Hepatocyte (in vitro differentiated cells): ENCODE results near the gene RB1. TPM values are rescaled to one million over a fixed set of nuclear protein-coding genes. Genes with fewer than 3 reads are reported as not detected.

Experiments
- DNase-seq: peaks from one replicate; pipeline ENCODE4 v3.0.0-alpha.2; 2016; ENCODE audit warnings: low spot score
- H2AFZ ChIP-seq: fragments of 200-600 bp; sonication (generic); 2 replicates; pipeline ENCODE4 v1.6.0; 2016; ENCODE audit warnings: antibody characterized with exemption, mild to moderate bottlenecking
- H3K27ac ChIP-seq: fragments of 200-600 bp; sonication (generic); 2 replicates; pipeline ENCODE4 v1.5.1; 2016; ENCODE audit warnings: mild to moderate bottlenecking
- H3K27me3 ChIP-seq: fragments of 200-600 bp; sonication (generic); 2 replicates; pipeline ENCODE4 v1.6.1; 2016
- H3K36me3 ChIP-seq: fragments of 200-600 bp; sonication (generic); replicated peaks from 2 replicates; pipeline ENCODE4 v1.5.1; 2016; ENCODE audit warnings: low read depth; ENCODE audit not compliant: insufficient read depth
- H3K4me1 ChIP-seq: fragments of 200-600 bp; sonication (generic); 2 replicates; pipeline ENCODE4 v1.5.1; 2016; ENCODE audit warnings: mild to moderate bottlenecking, moderate library complexity; ENCODE audit not compliant: insufficient read depth
- H3K4me2 ChIP-seq: fragments of 200-600 bp; sonication (generic); 2 replicates; pipeline ENCODE4 v1.6.0; 2016
- H3K4me3 ChIP-seq: fragments of 200-600 bp; sonication (generic); 2 replicates; pipeline ENCODE4 v1.5.1; 2016; ENCODE audit warnings: mild to moderate bottlenecking
- H3K79me2 ChIP-seq: fragments of 200-600 bp; sonication (generic); 2 replicates; pipeline ENCODE4 v1.6.0; 2017; ENCODE audit warnings: mild to moderate bottlenecking
- H3K9me2 ChIP-seq: fragments of 200-600 bp; sonication (generic); replicated peaks from 2 replicates; pipeline ENCODE4 v1.6.0; 2017; ENCODE audit warnings: mild to moderate bottlenecking; ENCODE audit not compliant: insufficient read depth
- H3K9me3 ChIP-seq: fragments of 200-600 bp; sonication (generic); 2 replicates; pipeline ENCODE4 v1.5.1; 2016; ENCODE audit warnings: low read depth, mild to moderate bottlenecking
- H4K20me1 ChIP-seq: fragments of 200-600 bp; sonication (generic); 2 replicates; pipeline ENCODE4 v1.6.0; 2016; ENCODE audit warnings: mild to moderate bottlenecking; ENCODE audit not compliant: insufficient read depth, poor library complexity, severe bottlenecking
- EZH2 ChIP-seq: fragments of 200-600 bp; sonication (generic); IDR thresholded peaks from 2 replicates; pipeline ENCODE4 v1.6.1; 2016; ENCODE audit warnings: antibody characterized with exemption, mild to moderate bottlenecking, borderline replicate concordance
- EZH2phosphoT487 ChIP-seq: fragments of 200-600 bp; sonication (generic); IDR thresholded peaks from one replicate; pipeline ENCODE4 v1.6.1; 2018; ENCODE audit warnings: antibody characterized with exemption, mild to moderate bottlenecking, low read depth, moderate library complexity; ENCODE audit not compliant: unreplicated experiment, severe bottlenecking
- WGBS: methylation state at CpG from one replicate; pipeline ENCODE4 v1.1.6; 2016; ENCODE audit warnings: low lambda C conversion rate; ENCODE audit errors: missing lambda C conversion rate; 5-methylcytosine and 5-hydroxymethylcytosine counted together
- polyA plus RNA-seq: library from polyadenylated mRNA; unstranded; fragments of >200 nt; fragmentation: Nextera tagmentation; extraction: Ambion mirVana; gene quantifications from 2 replicates; pipeline ENCODE4 v1.2.1, GENCODE V29; 2016
- small RNA-seq: library from RNA; depleted of rRNA; stranded (forward); fragments of <200 nt; gene quantifications from one replicate; pipeline ENCODE3, GENCODE V24; 2014
- total RNA-seq: library from RNA; depleted of rRNA; stranded (reverse); fragments of >200 nt; gene quantifications from 2 replicates; pipeline ENCODE4 v1.2.3, GENCODE V29; 2014
- TF ChIP-seq, protein P1 (sequence below): fragments of 200-600 bp; sonication (generic); IDR thresholded peaks from 2 replicates; pipeline ENCODE4 v1.5.1; 2016; ENCODE audit warnings: antibody characterized with exemption, mild to moderate bottlenecking; ENCODE audit not compliant: poor library complexity

RB1 gene
- total and polyA plus RNA-seq, 2 experiments from 2014 or later, result 17.5 to 45.1 TPM

DNA sequence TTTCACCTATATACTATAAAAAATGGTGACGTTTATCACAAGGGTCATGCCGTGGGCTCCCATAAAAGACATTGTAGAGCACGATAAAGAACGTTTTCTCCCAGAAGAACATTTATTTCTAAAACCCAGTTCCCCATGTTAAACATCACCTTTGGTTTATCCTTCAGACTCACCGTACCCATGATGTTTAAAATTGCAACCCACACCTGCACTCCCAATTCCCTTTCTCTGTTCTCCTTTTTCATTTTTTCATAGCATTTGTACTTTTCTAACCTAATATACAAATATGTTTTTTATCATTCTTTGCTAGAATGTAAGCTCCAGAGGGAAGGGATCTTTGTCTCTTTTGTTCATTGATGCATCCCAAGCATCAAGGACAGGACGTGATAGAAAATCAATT, 227.3 kb downstream of the RB1 start:
- no peaks in the 10 kb centered on the region for H3K9me3 ChIP-seq
- H2AFZ ChIP-seq, result no peak overlapping the region
- peaks cover 18% of the 10 kb centered on the region for H3K79me2 ChIP-seq
- peaks cover 9% of the 10 kb centered on the region for H3K4me1 ChIP-seq
- no peaks in the 10 kb centered on the region for H4K20me1 ChIP-seq
- WGBS, result 88% methylated on average over 6 of the region's 6 CpGs
- H3K4me2 ChIP-seq, result no peak overlapping the region
- H3K27ac ChIP-seq, result no peak overlapping the region
- no peaks in the 10 kb centered on the region for H3K36me3 ChIP-seq
- no peaks in the 10 kb centered on the region for H3K9me2 ChIP-seq
- no peak overlapping the region for H3K4me3 ChIP-seq
- no peak for DNase-seq
- no peaks in the 10 kb centered on the region for H3K27me3 ChIP-seq
- no peak for TF ChIP-seq EZH2
- TF ChIP-seq EZH2phosphoT487, result no peak
- TF ChIP-seq, protein P1, sequence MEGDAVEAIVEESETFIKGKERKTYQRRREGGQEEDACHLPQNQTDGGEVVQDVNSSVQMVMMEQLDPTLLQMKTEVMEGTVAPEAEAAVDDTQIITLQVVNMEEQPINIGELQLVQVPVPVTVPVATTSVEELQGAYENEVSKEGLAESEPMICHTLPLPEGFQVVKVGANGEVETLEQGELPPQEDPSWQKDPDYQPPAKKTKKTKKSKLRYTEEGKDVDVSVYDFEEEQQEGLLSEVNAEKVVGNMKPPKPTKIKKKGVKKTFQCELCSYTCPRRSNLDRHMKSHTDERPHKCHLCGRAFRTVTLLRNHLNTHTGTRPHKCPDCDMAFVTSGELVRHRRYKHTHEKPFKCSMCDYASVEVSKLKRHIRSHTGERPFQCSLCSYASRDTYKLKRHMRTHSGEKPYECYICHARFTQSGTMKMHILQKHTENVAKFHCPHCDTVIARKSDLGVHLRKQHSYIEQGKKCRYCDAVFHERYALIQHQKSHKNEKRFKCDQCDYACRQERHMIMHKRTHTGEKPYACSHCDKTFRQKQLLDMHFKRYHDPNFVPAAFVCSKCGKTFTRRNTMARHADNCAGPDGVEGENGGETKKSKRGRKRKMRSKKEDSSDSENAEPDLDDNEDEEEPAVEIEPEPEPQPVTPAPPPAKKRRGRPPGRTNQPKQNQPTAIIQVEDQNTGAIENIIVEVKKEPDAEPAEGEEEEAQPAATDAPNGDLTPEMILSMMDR, result no peak

Small RNAs within 50 kb of the gene (small RNA-seq; reads per million reads assigned to genes)
- not detected for gene RF00017

Other genes starting within 250 kb of the RB1 start
- 30.1 and 37.4 TPM in 2 replicates for gene MED4, start 208.6 kb upstream of the RB1 start, total RNA-seq
- 55.7 and 63.4 TPM in 2 replicates for gene MED4, start 208.6 kb upstream of the RB1 start, polyA plus RNA-seq
- gene ITM2B, start 70.5 kb upstream of the RB1 start, total RNA-seq, result 438 and 449 TPM in 2 replicates
- gene ITM2B, start 70.5 kb upstream of the RB1 start, polyA plus RNA-seq, result 572 and 588 TPM in 2 replicates
- gene LPAR6, start 109.4 kb downstream of the RB1 start, total RNA-seq, result 22.8 and 25.4 TPM in 2 replicates
- gene LPAR6, start 109.4 kb downstream of the RB1 start, polyA plus RNA-seq, result 7.2 and 8.2 TPM in 2 replicates
- 12.2 TPM in 2 replicates for gene RCBTB2, start 229.3 kb downstream of the RB1 start, total RNA-seq
- gene RCBTB2, start 229.3 kb downstream of the RB1 start, polyA plus RNA-seq, result 8.0 and 8.8 TPM in 2 replicates